Measurements from ENCODE around the gene TEX2. TPM values are rescaled to one million over a fixed set of nuclear protein-coding genes. Genes with fewer than 3 reads are reported as not detected.
"Not testable (repeated sequence)": the region's sequence is repeated elsewhere in the genome, so short reads cannot be mapped to it uniquely, and the experiment has no call there.

The TEX2 gene
- total RNA-seq, 1 experiment from 2014 or later, result 20.2 TPM

DNA sequence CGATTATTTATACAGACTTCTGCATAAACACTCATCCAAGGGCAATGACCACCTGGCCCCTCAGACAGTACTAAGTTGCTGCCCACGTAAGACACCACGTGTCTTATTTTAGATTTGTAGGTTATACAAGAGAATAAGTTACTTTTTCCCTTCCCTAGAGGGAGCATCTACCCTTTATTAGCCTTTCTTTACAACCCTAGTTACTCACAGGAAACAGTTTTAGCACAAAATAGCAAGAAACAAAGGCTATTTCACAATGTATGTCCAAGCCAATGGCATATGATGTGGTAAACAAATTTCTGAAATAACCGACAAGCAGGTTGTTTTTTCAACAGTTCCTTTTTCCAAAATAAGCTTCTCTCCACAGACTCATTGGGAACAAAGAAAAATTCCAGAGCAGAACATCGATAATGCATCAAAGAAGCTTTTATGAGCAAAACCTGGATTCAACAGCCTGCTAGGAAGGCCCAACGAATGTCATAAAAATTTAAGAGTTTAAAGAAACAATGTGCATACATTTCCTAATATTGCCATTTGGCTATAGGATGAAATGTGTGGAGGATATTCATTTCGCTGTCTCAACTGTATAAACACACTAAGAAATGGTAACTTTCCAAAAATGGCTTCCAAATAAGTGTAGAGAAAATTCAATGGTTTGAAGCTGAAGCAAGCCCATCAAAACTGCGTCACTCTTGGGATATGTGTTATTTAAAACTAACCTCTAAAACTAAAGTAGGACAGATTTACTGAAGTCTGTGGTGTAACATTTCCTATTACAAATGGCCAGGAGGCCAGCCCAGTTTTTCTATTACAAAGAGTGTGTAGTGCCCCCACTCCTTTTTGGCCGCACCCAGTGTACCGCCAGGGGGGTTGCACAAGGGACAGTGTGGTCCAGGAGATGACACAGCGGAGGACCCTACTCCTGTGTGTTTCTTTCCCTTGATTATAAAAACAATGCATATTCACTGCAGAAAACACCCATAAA lies 82.7 kb downstream of the TEX2 start:
- Mint-ChIP-seq H3K36me3 (ENCODE audit: insufficient read depth, unreplicated experiment) (no peaks in the 10 kb centered on the region), H3K27ac (ENCODE audit: unreplicated experiment) (no peak overlapping the region), H3K9me3 (ENCODE audit: unreplicated experiment) (no peaks in the 10 kb centered on the region), H3K4me3 (ENCODE audit: unreplicated experiment) (no peak overlapping the region), H3K27me3 (ENCODE audit: insufficient read depth, unreplicated experiment) (no peaks in the 10 kb centered on the region), H3K4me1 (ENCODE audit: low read depth, unreplicated experiment) (peaks cover 15% of the 10 kb centered on the region)
- POLR2A ChIA-PET, result no interaction called here
- Histone ChIP-seq H3K4me1 (peaks cover 13% of the 10 kb centered on the region), H3K27me3 (replicated peaks; ENCODE audit: control insufficient read depth, insufficient read depth, low read length) (no peaks in the 10 kb centered on the region), H3K4me3 (ENCODE audit: low read depth, low read length) (no peak overlapping the region), H3K36me3 (ENCODE audit: control insufficient read depth, insufficient read depth, low read length) (no peaks in the 10 kb centered on the region; the same call in 1 of the 2 replicates), H3K9me3 (no peaks in the 10 kb centered on the region)
- DNase-seq, result no peak
- BruUV-seq (replicated peaks), result no TSS peak
- no peak for TF ChIP-seq CTCF (IDR thresholded peaks at IDR 0.05; ENCODE audit: insufficient read depth in 1 of 2, low read depth in 1 of 2, low read length in 1 of 2, severe bottlenecking in 1 of 2, unreplicated experiment in 1 of 2)
- intact Hi-C loops (cut with micrococcal nuclease; ENCODE audit: unreplicated experiment), result no loop called here
- CTCF ChIA-PET, result no interaction called here

GRCh38 chr17:64179024-64179423 lies 84.0 kb downstream of the TEX2 start:
- H3K9me3 ChIP-seq; H3K27me3 ChIP-seq (replicated peaks; ENCODE audit: control insufficient read depth, insufficient read depth, low read length); H3K36me3 Mint-ChIP-seq (ENCODE audit: insufficient read depth, unreplicated experiment); H3K4me3 ChIP-seq (ENCODE audit: low read depth, low read length); DNase-seq; H3K4me3 Mint-ChIP-seq (ENCODE audit: unreplicated experiment); intact Hi-C loops (cut with micrococcal nuclease; ENCODE audit: unreplicated experiment); BruUV-seq (replicated peaks); H3K27me3 Mint-ChIP-seq (ENCODE audit: insufficient read depth, unreplicated experiment); H3K36me3 ChIP-seq (ENCODE audit: control insufficient read depth, insufficient read depth, low read length); H3K9me3 Mint-ChIP-seq (ENCODE audit: unreplicated experiment): not testable (repeated sequence)
- Mint-ChIP-seq H3K27ac (ENCODE audit: unreplicated experiment) (peak overlapping the region; percentile 53), H3K4me1 (ENCODE audit: low read depth, unreplicated experiment) (peaks cover 15% of the 10 kb centered on the region)
- H3K4me1 ChIP-seq, result peaks cover 13% of the 10 kb centered on the region
- ChIA-PET POLR2A (interaction anchor here (1.5 kb wide), 1 partner anchor 31 kb away, joined by 3 read pairs; no protein-coding TSS in a partner anchor), CTCF (interaction anchor here (0.8 to 1.5 kb wide), 3 partner anchors 20 to 45 kb away, joined by 3 read pairs; no protein-coding TSS in a partner anchor)

DNA sequence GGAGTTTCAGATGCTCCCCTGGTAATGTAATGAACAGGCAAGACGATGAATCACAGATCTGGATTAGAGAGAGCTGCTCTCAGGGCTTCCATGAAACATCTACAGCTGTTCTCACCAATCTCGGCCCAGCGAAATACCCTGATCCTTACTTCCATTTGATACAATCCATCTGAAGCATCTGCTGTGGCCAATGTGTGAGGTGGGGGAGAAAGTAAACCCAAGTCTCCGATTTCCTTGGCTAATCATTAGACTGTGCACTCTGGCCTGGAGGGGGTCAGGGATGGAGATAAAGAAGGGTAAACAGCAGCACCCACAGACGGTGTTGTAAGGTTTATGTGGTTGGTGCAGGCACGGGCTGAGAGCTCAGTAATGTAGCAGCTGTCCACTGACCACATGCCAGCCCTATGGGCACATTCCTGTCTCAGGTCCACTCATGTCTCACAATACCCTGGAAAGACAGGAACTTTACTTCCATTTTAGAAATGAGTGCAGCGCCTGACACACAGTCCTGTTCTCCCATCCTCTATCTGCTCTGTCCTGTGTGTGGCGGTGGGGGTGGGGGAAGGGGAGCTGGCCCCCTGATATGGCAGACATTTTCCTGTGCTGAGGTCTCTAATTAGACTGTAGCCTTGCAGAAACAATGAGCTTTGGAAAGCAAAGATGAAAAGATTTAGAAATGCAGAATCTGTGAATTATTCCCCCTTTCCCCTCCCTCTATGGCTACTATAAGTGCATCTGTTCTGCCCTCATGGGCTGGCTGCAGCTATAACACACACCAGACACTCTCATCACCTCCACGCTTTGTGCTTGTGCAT lies 84.8 kb downstream of the TEX2 start:
- no peaks in the 10 kb centered on the region for H3K9me3 ChIP-seq
- no peak for TF ChIP-seq CTCF (IDR thresholded peaks at IDR 0.05; ENCODE audit: insufficient read depth in 1 of 2, low read depth in 1 of 2, low read length in 1 of 2, severe bottlenecking in 1 of 2, unreplicated experiment in 1 of 2)
- ChIA-PET POLR2A (interaction anchor here (0.6 to 1.5 kb wide), 3 partner anchors 30 to 761 kb away, joined by 3 to 10 read pairs (median 3); no protein-coding TSS in a partner anchor), CTCF (interaction anchor here (0.8 to 1.5 kb wide), 4 partner anchors 19 to 152 kb away, joined by 3 read pairs; no protein-coding TSS in a partner anchor)
- Mint-ChIP-seq H3K4me1 (ENCODE audit: low read depth, unreplicated experiment) (peaks cover 15% of the 10 kb centered on the region), H3K27me3 (ENCODE audit: insufficient read depth, unreplicated experiment) (no peaks in the 10 kb centered on the region), H3K4me3 (ENCODE audit: unreplicated experiment) (peak overlapping the region; percentile 54), H3K9me3 (ENCODE audit: unreplicated experiment) (no peaks in the 10 kb centered on the region), H3K36me3 (ENCODE audit: insufficient read depth, unreplicated experiment) (no peaks in the 10 kb centered on the region), H3K27ac (ENCODE audit: unreplicated experiment) (peak overlapping the region; percentile 53)
- intact Hi-C loops (cut with micrococcal nuclease; ENCODE audit: unreplicated experiment), result no loop called here
- no peaks in the 10 kb centered on the region for H3K27me3 ChIP-seq (replicated peaks; ENCODE audit: control insufficient read depth, insufficient read depth, low read length)
- no peaks in the 10 kb centered on the region; the same call in 1 of the 2 replicates for H3K36me3 ChIP-seq (ENCODE audit: control insufficient read depth, insufficient read depth, low read length)
- peaks cover 13% of the 10 kb centered on the region for H3K4me1 ChIP-seq
- DNase-seq, result peak; percentile 62 to 72
- H3K4me3 ChIP-seq (ENCODE audit: low read depth, low read length), result no peak overlapping the region
- BruUV-seq (replicated peaks), result no TSS peak
